GM10266 (cell line): ENCODE data around the gene IL12RB1.

Experiments used
- DNase-seq: peaks from one replicate; pipeline ENCODE4 v3.0.0; 2012; ENCODE audit errors: extremely low spot score
- TF ChIP-seq, protein P1 (sequence below): IDR thresholded peaks from 2 replicates; pipeline ENCODE4 v1.5.1; 2012; ENCODE audit warnings: mild to moderate bottlenecking, low read depth; ENCODE audit not compliant: control insufficient read depth, insufficient read depth; ENCODE audit errors: missing control alignments

IL12RB1 gene

DNA sequence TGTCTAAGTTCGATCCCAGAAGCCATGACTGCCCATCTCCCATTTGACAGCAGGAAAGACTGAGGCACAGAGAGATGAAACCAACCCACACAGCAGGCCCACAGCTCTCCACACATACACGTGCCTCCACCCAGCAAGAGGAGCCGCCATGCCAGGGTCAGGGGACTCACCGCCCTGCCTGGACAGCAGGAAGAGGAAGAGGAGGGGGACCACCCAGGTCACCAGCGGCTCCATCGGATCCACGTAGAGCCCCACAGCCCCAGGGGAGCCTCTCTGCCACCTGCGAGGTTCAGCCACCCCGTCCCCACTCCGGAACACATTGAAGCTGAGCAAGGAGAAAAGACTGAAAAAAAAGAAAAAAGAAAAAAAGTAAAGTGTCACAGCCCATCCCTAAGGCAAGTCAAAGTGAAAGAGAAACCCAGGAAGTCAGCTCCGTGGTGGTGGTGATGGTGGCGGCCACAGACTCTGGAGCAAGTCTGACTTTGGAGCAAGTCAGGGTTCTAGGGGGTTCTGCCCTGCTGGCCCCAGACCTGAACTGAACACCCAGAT, at the start of gene IL12RB1:
IL12RB1 (minus strand) TSS at position 345 of the 549 bp plus-strand sequence; CDS start at position 234, 111 bp downstream.
- peak; percentile 56 for DNase-seq
- TF ChIP-seq, protein P1, sequence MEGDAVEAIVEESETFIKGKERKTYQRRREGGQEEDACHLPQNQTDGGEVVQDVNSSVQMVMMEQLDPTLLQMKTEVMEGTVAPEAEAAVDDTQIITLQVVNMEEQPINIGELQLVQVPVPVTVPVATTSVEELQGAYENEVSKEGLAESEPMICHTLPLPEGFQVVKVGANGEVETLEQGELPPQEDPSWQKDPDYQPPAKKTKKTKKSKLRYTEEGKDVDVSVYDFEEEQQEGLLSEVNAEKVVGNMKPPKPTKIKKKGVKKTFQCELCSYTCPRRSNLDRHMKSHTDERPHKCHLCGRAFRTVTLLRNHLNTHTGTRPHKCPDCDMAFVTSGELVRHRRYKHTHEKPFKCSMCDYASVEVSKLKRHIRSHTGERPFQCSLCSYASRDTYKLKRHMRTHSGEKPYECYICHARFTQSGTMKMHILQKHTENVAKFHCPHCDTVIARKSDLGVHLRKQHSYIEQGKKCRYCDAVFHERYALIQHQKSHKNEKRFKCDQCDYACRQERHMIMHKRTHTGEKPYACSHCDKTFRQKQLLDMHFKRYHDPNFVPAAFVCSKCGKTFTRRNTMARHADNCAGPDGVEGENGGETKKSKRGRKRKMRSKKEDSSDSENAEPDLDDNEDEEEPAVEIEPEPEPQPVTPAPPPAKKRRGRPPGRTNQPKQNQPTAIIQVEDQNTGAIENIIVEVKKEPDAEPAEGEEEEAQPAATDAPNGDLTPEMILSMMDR: no peak

DNA sequence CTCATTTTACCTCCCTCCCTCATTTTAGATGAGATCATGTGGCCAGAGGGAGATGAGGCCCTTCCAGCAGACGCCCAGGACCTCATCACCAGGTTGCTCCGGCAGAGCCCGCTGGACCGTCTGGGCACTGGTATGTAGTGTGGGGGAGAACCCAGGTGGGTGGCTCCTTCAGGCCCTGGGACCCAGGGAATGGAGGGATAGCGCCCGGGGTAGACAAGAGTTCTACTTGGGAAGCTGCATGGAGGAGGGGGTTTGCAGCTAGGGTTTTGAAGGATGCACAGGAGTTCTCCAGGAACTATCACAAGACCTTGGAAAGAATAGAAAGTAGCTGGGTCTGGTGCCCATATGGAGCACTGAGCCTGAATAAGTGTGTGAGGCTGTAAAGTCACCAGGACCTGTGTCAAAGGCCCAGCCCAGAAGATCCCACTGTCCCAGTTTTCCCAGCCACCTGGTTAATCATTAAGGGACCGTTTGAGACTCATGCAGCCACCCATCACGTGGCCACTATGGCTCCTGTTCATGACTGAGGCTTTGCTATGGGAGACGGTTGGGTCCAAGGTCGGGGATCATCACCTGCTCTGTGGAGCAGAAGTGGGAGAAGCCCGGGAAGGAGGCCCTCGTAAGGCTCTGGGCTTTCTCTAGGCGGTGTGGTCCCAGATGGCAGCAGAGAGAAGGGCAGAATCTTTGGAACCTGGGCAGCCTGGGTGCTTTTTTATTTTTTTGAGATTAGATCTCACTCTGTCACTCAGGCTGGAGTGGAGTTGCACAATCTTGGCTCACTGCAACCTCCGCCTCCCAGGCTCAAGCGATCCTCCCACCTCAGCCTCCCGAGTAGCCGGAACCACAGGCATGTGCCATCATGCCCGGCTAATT, 49.2 kb upstream of the IL12RB1 start:
- DNase-seq: no peak
- TF ChIP-seq, protein P1: no peak

DNA sequence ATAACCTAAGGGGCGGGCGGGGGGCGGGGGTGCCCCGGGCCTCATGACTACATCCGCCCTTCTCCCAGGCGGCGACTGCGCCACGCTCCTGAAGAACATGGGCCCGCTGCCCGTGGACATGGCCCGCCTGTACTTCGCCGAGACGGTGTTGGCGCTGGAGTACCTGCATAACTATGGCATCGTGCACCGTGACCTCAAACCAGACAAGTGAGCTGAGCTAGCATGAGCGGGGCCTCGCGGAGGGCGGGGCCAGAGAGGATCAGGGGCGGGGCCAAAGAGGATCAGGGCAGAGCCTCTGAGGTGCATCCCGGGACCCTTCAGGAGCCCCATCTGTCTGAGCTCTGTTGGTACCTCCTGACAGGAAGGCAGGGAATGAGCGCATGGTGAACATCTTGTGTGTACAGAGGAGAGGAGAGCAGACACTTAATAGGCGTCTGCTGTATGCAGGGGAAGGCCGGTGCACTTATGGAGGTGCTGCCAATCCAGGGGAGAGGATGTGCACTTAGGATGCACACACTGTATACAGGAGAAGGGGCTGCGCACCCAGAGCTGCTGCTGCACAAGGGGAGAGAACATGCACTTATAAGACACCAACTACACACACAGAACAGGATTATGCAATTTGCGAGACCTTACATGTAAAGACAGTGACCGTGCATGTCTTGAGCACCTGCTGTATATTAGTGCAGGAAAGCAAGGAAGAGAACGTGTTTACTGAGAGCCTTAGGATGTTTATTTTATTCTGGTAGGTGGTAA, 45.3 kb upstream of the IL12RB1 start:
- TF ChIP-seq, protein P1: no peak
- DNase-seq: no peak

DNA sequence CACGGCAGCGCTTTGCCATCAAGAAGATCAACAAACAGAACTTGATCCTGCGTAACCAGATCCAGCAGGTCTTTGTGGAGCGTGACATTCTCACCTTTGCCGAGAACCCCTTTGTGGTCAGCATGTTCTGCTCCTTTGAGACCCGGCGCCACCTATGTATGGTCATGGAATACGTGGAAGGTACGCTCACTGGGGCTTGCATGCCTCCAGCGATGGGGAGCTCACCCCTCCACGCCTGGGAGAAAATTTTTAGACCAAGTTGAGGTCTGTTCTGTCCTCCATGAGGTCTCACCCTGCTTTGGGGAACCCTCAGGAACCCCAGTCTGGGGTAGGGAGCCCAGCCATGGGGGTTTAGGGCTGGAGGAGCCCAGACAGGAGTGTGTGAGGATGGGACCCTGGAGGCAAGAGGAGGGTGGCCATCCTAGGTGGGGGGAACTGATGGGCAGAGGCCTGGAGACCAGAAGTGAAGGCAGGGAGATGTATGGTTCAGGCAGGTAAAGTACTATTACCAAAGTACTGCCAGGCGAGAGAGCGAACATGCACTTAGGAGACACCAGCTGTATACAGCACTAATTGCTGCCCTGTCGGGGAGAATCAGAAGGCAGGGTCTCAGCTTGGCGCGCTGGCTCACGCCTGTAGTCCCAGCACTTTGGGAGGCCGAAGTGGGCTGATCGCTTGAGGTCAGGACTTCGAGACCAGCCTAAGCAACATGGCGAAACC, 43.9 kb upstream of the IL12RB1 start:
- TF ChIP-seq, protein P1: no peak
- DNase-seq: no peak

DNA sequence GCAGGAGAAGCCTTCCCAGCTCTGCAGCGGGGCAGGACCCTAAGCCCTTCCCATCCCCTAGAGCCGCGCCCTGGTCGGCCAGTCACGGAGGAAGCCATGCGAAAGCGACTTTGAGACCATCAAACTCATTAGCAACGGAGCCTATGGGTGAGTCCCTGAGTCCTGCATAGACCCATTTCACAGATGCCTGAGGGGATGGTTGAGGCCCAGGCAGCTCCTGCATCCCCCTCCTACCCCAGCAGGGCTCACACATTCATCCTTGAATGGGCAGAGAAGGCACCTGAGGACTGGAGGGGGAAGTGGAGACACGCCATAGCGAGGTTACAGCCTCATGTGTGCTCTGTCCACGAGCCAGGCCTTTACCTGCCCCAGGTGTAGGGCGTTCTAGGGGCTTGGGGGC, 42.1 kb upstream of the IL12RB1 start:
- TF ChIP-seq, protein P1: no peak
- DNase-seq: no peak

DNA sequence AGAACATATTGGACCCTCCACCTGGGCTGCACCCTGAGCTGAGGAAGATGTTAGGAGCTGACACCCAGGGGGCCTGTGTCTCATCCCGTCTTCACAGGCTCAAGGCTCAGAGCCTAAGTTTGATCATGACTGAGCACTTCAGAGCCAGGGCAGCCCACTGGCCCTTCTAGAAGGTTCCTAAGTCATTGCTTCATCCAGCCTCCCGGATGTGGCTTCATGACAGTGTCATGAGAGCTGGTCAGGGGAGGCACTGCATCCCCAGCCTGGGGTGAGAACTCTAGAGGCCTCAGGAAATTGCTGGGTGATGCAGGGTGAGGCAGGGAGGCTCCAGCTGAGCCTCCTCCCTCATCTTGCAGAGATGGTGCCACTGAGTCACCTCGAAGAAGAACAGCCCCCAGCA, 41.3 kb upstream of the IL12RB1 start:
- no peak for DNase-seq
- TF ChIP-seq, protein P1: no peak

DNA sequence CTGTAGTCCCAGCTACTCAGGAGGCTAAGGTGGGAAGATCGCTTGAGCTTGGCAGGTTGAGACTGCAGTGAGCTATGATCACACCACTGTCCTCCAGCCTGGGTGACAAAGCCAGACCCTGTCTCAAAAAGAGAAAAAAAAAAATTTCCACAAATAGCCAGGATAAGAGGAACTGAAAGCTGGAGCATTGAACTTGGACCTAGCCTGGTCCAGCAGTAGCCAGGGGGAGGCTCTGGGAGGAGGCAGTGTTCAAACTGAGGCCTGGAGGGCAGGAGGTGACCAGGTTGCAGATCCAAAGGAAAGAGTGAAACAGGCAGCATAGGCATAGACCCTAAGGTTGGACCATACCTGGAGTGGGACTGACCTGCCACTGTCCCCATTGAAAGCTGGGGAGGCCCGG, 39.4 kb upstream of the IL12RB1 start:
- TF ChIP-seq, protein P1: no peak
- no peak for DNase-seq
